ENCODE measurements around the gene MLXIP.

MLXIP gene

GRCh38 chr12:122057007-122057735, 21.4 kb upstream of the MLXIP start:
- H3K4me3 ChIP-seq (ENCODE audit: low read depth, low read length), result no peak overlapping the region
- no peak for TF ChIP-seq CTCF (IDR thresholded peaks at IDR 0.05; ENCODE audit: low read depth, low read length)

GRCh38 chr12:122057769-122058168, 20.8 kb upstream of the MLXIP start:
- H3K4me3 ChIP-seq (ENCODE audit: low read depth, low read length), result no peak overlapping the region
- no peak for TF ChIP-seq CTCF (IDR thresholded peaks at IDR 0.05; ENCODE audit: low read depth, low read length)

GRCh38 chr12:122058549-122059149, 19.9 kb upstream of the MLXIP start:
- no peak overlapping the region for H3K4me3 ChIP-seq (ENCODE audit: low read depth, low read length)
- no peak for TF ChIP-seq CTCF (IDR thresholded peaks at IDR 0.05; ENCODE audit: low read depth, low read length)

GRCh38 chr12:122059203-122059960, 19.2 kb upstream of the MLXIP start:
- H3K4me3 ChIP-seq (ENCODE audit: low read depth, low read length), result no peak overlapping the region
- TF ChIP-seq CTCF (IDR thresholded peaks at IDR 0.05; ENCODE audit: low read depth, low read length), result no peak

GRCh38 chr12:122060081-122060501, 18.5 kb upstream of the MLXIP start:
- TF ChIP-seq CTCF (IDR thresholded peaks at IDR 0.05; ENCODE audit: low read depth, low read length), result no peak

GRCh38 chr12:122061253-122061652, 17.3 kb upstream of the MLXIP start:
- H3K4me3 ChIP-seq (ENCODE audit: low read depth, low read length), result no peak overlapping the region
- TF ChIP-seq CTCF (IDR thresholded peaks at IDR 0.05; ENCODE audit: low read depth, low read length), result no peak

More at GRCh38 chr12:122060081-122060501, 18.5 kb upstream of the MLXIP start:
- no peak overlapping the region for H3K4me3 ChIP-seq (ENCODE audit: low read depth, low read length)

All from WI38 (cell line).